ENCODE data around the gene CAB39L. TPM values are rescaled to one million over a fixed set of nuclear protein-coding genes. Genes with fewer than 3 reads are reported as not detected.

Gene CAB39L
- total RNA-seq, 1 donor from 2014 or later: 7.1 TPM

GRCh38 chr13:49454388-49455006, 10.6 kb upstream of the CAB39L start:
- Mint-ChIP-seq H3K27me3 (ENCODE audit: insufficient read depth) (no peaks in the 10 kb centered on the region), H3K4me3 (no peak overlapping the region), H3K9me3 (no peaks in the 10 kb centered on the region), H3K4me1 (ENCODE audit: low read depth) (peaks cover 35% of the 10 kb centered on the region), H3K27ac (peak overlapping the region; percentile 77), H3K36me3 (ENCODE audit: low read depth) (peaks cover 27% of the 10 kb centered on the region)
- intact Hi-C loops (cut with micrococcal nuclease): loop anchor here (1.0 kb wide), 2 partner anchors 10 to 41 kb away; partner anchors contain the start of genes CAB39L, PHF11 and SETDB2
- DNase-seq (ENCODE audit: low spot score): no peak

GRCh38 chr13:49453465-49453864, 9.6 kb upstream of the CAB39L start:
- H3K9me3 Mint-ChIP-seq: no peaks in the 10 kb centered on the region
- H3K27me3 Mint-ChIP-seq (ENCODE audit: insufficient read depth): no peaks in the 10 kb centered on the region
- H3K4me1 Mint-ChIP-seq (ENCODE audit: low read depth): peaks cover 42% of the 10 kb centered on the region
- DNase-seq (ENCODE audit: low spot score): no peak
- no peak overlapping the region for H3K4me3 Mint-ChIP-seq
- no peak overlapping the region for H3K27ac Mint-ChIP-seq
- peaks cover 32% of the 10 kb centered on the region for H3K36me3 Mint-ChIP-seq (ENCODE audit: low read depth)
- intact Hi-C loops (cut with micrococcal nuclease): no loop called here

GRCh38 chr13:49452725-49453457, 9.0 kb upstream of the CAB39L start:
- Mint-ChIP-seq H3K27ac (no peak overlapping the region), H3K9me3 (no peaks in the 10 kb centered on the region), H3K27me3 (ENCODE audit: insufficient read depth) (no peaks in the 10 kb centered on the region), H3K4me3 (no peak overlapping the region), H3K36me3 (ENCODE audit: low read depth) (peaks cover 32% of the 10 kb centered on the region), H3K4me1 (ENCODE audit: low read depth) (peaks cover 45% of the 10 kb centered on the region)
- intact Hi-C loops (cut with micrococcal nuclease): no loop called here
- no peak for DNase-seq (ENCODE audit: low spot score)

- Mint-ChIP-seq H3K36me3 (ENCODE audit: low read depth) (peaks cover 30% of the 10 kb centered on the region), H3K27ac (peak overlapping the region; percentile 26), H3K4me1 (ENCODE audit: low read depth) (peaks cover 66% of the 10 kb centered on the region), H3K9me3 (no peaks in the 10 kb centered on the region), H3K27me3 (ENCODE audit: insufficient read depth) (no peaks in the 10 kb centered on the region), H3K4me3 (no peak overlapping the region)
- DNase-seq (ENCODE audit: low spot score): no peak
- intact Hi-C loops (cut with micrococcal nuclease): no loop called here
Observed at GRCh38 chr13:49450105-49450819, 6.4 kb upstream of the CAB39L start.

GRCh38 chr13:49448753-49449152, 4.9 kb upstream of the CAB39L start:
- H3K27me3 Mint-ChIP-seq (ENCODE audit: insufficient read depth): peaks cover 3% of the 10 kb centered on the region
- no peaks in the 10 kb centered on the region for H3K9me3 Mint-ChIP-seq
- H3K4me3 Mint-ChIP-seq: no peak overlapping the region
- intact Hi-C loops (cut with micrococcal nuclease): loop anchor here (10.0 kb wide), 2 partner anchors 916 to 1466 kb away; no protein-coding TSS in a partner anchor
- H3K27ac Mint-ChIP-seq: no peak overlapping the region
- peaks cover 26% of the 10 kb centered on the region for H3K36me3 Mint-ChIP-seq (ENCODE audit: low read depth)
- no peak for DNase-seq (ENCODE audit: low spot score)
- H3K4me1 Mint-ChIP-seq (ENCODE audit: low read depth): peaks cover 55% of the 10 kb centered on the region

- Mint-ChIP-seq H3K36me3 (ENCODE audit: low read depth) (peaks cover 23% of the 10 kb centered on the region), H3K9me3 (no peaks in the 10 kb centered on the region), H3K4me1 (ENCODE audit: low read depth) (peaks cover 72% of the 10 kb centered on the region), H3K27ac (peak overlapping the region; percentile 90), H3K27me3 (ENCODE audit: insufficient read depth) (peaks cover 5% of the 10 kb centered on the region), H3K4me3 (peak overlapping the region; percentile 74)
- DNase-seq (ENCODE audit: low spot score): no peak
- intact Hi-C loops (cut with micrococcal nuclease): loop anchor here (10.0 kb wide), 2 partner anchors 918 to 1468 kb away; no protein-coding TSS in a partner anchor
Observed at GRCh38 chr13:49446473-49446872, 2.6 kb upstream of the CAB39L start.

GRCh38 chr13:49444524-49445395, 896 bp upstream of the CAB39L start:
- Mint-ChIP-seq H3K4me1 (ENCODE audit: low read depth) (peaks cover 73% of the 10 kb centered on the region), H3K27ac (peak overlapping the region; percentile 99), H3K4me3 (peak overlapping the region; percentile 95), H3K9me3 (no peaks in the 10 kb centered on the region), H3K36me3 (ENCODE audit: low read depth) (peaks cover 19% of the 10 kb centered on the region), H3K27me3 (ENCODE audit: insufficient read depth) (peaks cover 5% of the 10 kb centered on the region)
- intact Hi-C loops (cut with micrococcal nuclease): loop anchor here (1.0 to 10.0 kb wide), 15 partner anchors 10 to 1470 kb away; partner anchors contain the start of genes CDADC1, FNDC3A, PHF11 and RCBTB1
- peak; percentile 21 for DNase-seq (ENCODE audit: low spot score)

GRCh38 chr13:49443357-49443703, 534 bp downstream of the CAB39L start:
- Mint-ChIP-seq H3K4me3 (peak overlapping the region; percentile 95), H3K27ac (peak overlapping the region; percentile 99), H3K27me3 (ENCODE audit: insufficient read depth) (peaks cover 5% of the 10 kb centered on the region), H3K4me1 (ENCODE audit: low read depth) (peaks cover 60% of the 10 kb centered on the region), H3K36me3 (ENCODE audit: low read depth) (peaks cover 8% of the 10 kb centered on the region), H3K9me3 (no peaks in the 10 kb centered on the region)
- no peak for DNase-seq (ENCODE audit: low spot score)
- intact Hi-C loops (cut with micrococcal nuclease): loop anchor here (2.0 to 10.0 kb wide), 5 partner anchors 553 to 1471 kb away; partner anchors contain the start of gene TRIM13

GRCh38 chr13:49441846-49442245, 2.0 kb downstream of the CAB39L start:
- H3K27ac Mint-ChIP-seq: peak overlapping the region; percentile 74
- H3K36me3 Mint-ChIP-seq (ENCODE audit: low read depth): peaks cover 7% of the 10 kb centered on the region
- peak overlapping the region; percentile 95 for H3K4me3 Mint-ChIP-seq
- intact Hi-C loops (cut with micrococcal nuclease): loop anchor here (2.0 to 10.0 kb wide), 5 partner anchors 555 to 1473 kb away; partner anchors contain the start of gene TRIM13
- no peak for DNase-seq (ENCODE audit: low spot score)
- peaks cover 5% of the 10 kb centered on the region for H3K27me3 Mint-ChIP-seq (ENCODE audit: insufficient read depth)
- peaks cover 46% of the 10 kb centered on the region for H3K4me1 Mint-ChIP-seq (ENCODE audit: low read depth)
- H3K9me3 Mint-ChIP-seq: no peaks in the 10 kb centered on the region

- H3K27ac Mint-ChIP-seq: peak overlapping the region; percentile 74
- H3K36me3 Mint-ChIP-seq (ENCODE audit: low read depth): peaks cover 8% of the 10 kb centered on the region
- peaks cover 8% of the 10 kb centered on the region for H3K27me3 Mint-ChIP-seq (ENCODE audit: insufficient read depth)
- H3K9me3 Mint-ChIP-seq: no peaks in the 10 kb centered on the region
- intact Hi-C loops (cut with micrococcal nuclease): loop anchor here (5.0 to 10.0 kb wide), 4 partner anchors 559 to 1473 kb away; no protein-coding TSS in a partner anchor
- DNase-seq (ENCODE audit: low spot score): no peak
- no peak overlapping the region for H3K4me3 Mint-ChIP-seq
- H3K4me1 Mint-ChIP-seq (ENCODE audit: low read depth): peaks cover 40% of the 10 kb centered on the region
Observed at GRCh38 chr13:49441312-49441711, 2.6 kb downstream of the CAB39L start.

GRCh38 chr13:49439609-49440008, 4.3 kb downstream of the CAB39L start:
- Mint-ChIP-seq H3K4me3 (no peak overlapping the region), H3K27ac (no peak overlapping the region), H3K36me3 (ENCODE audit: low read depth) (peaks cover 8% of the 10 kb centered on the region), H3K27me3 (ENCODE audit: insufficient read depth) (peaks cover 8% of the 10 kb centered on the region), H3K9me3 (no peaks in the 10 kb centered on the region), H3K4me1 (ENCODE audit: low read depth) (peaks cover 31% of the 10 kb centered on the region)
- DNase-seq (ENCODE audit: low spot score): no peak
- intact Hi-C loops (cut with micrococcal nuclease): loop anchor here (5.0 to 10.0 kb wide), 4 partner anchors 557 to 1475 kb away; no protein-coding TSS in a partner anchor

- H3K36me3 Mint-ChIP-seq (ENCODE audit: low read depth): peaks cover 5% of the 10 kb centered on the region
- H3K27me3 Mint-ChIP-seq (ENCODE audit: insufficient read depth): peaks cover 3% of the 10 kb centered on the region
- no peak for DNase-seq (ENCODE audit: low spot score)
- no peaks in the 10 kb centered on the region for H3K9me3 Mint-ChIP-seq
- H3K4me3 Mint-ChIP-seq: no peak overlapping the region
- peaks cover 18% of the 10 kb centered on the region for H3K4me1 Mint-ChIP-seq (ENCODE audit: low read depth)
- intact Hi-C loops (cut with micrococcal nuclease): loop anchor here (2.0 kb wide), 1 partner anchor 137 kb away; no protein-coding TSS in a partner anchor
- no peak overlapping the region for H3K27ac Mint-ChIP-seq
Observed at GRCh38 chr13:49437705-49438104, 6.2 kb downstream of the CAB39L start.

Data from activated T-helper 1 cell treated with anti-CD3 and anti-CD28 coated beads, Interleukin-12 subunit alpha, Interleukin-12 subunit beta, Interleukin-2, Interleukin-4 antibody, amounts not matched to agents 30 ng/mL and 10 ng/mL and 1 ng/mL, durations not matched to agents 14 hours and 24 hours and 36 hours (primary cell).